MM.1S (cell line): ENCODE measurements around the gene ALDH3B2.
"Not testable (repeated sequence)": the region's sequence is repeated elsewhere in the genome, so short reads cannot be mapped to it uniquely, and the experiment has no call there.

ENCODE experiments used
- DNase-seq: peaks from one replicate; pipeline ENCODE4 v3.0.0-alpha.2; 2015
- H2AFZ ChIP-seq: fragments of 300-600 bp; sonication (generic); 2 replicates; pipeline ENCODE4 v1.6.0; 2016; ENCODE audit warnings: antibody characterized with exemption, low read length
- H3F3A ChIP-seq: fragments of 300-600 bp; sonication (generic); 2 replicates; pipeline ENCODE4 v1.6.1; 2016; ENCODE audit warnings: mild to moderate bottlenecking, antibody characterized with exemption, low read length, moderate library complexity, mixed read lengths; ENCODE audit not compliant: insufficient read depth
- H3K27ac ChIP-seq: fragments of 300-600 bp; sonication (generic); 2 replicates; pipeline ENCODE4 v1.5.1; 2016; ENCODE audit warnings: mild to moderate bottlenecking, low read length
- H3K27me3 ChIP-seq: fragments of 300-600 bp; sonication (generic); replicated peaks from 2 replicates; pipeline ENCODE4 v1.6.0; 2016; ENCODE audit warnings: low read length; ENCODE audit not compliant: insufficient read depth
- H3K36me3 ChIP-seq: fragments of 300-600 bp; sonication (generic); replicated peaks from 2 replicates; pipeline ENCODE4 v1.6.1; 2016; ENCODE audit warnings: mild to moderate bottlenecking, low read length, mixed read lengths; ENCODE audit not compliant: insufficient read depth
- H3K4me1 ChIP-seq: fragments of 300-600 bp; sonication (generic); 2 replicates; pipeline ENCODE4 v1.6.1; 2016; ENCODE audit warnings: low read length, mixed read lengths
- H3K4me2 ChIP-seq: fragments of 300-600 bp; sonication (generic); 2 replicates; pipeline ENCODE4 v1.6.0; 2016; ENCODE audit warnings: low read depth, low read length
- H3K4me3 ChIP-seq: fragments of 300-600 bp; sonication (generic); 2 replicates; pipeline ENCODE4 v1.5.1; 2016; ENCODE audit warnings: low read length, mixed read lengths
- H3K79me2 ChIP-seq: fragments of 300-600 bp; sonication (generic); 2 replicates; pipeline ENCODE4 v1.6.1; 2016; ENCODE audit warnings: mixed run types, low read length, mixed read lengths
- H3K9ac ChIP-seq: fragments of 300-600 bp; sonication (generic); 2 replicates; pipeline ENCODE4 v1.6.1; 2016; ENCODE audit warnings: low read length, mixed read lengths
- H3K9me2 ChIP-seq: fragments of 300-600 bp; sonication (generic); replicated peaks from 2 replicates; pipeline ENCODE4 v1.6.1; 2016; ENCODE audit warnings: mild to moderate bottlenecking, low read length, mixed read lengths; ENCODE audit not compliant: insufficient read depth
- H3K9me3 ChIP-seq: fragments of 300-600 bp; sonication (generic); replicated peaks from 2 replicates; pipeline ENCODE4 v1.6.1; 2016; ENCODE audit warnings: mild to moderate bottlenecking, low read length, mixed read lengths; ENCODE audit not compliant: insufficient read depth
- H4K20me1 ChIP-seq: fragments of 300-600 bp; sonication (generic); 2 replicates; pipeline ENCODE4 v1.6.1; 2016; ENCODE audit warnings: mild to moderate bottlenecking, low read length, moderate library complexity, mixed read lengths; ENCODE audit not compliant: insufficient read depth
- EZH2 ChIP-seq: fragments of 300-600 bp; sonication (generic); optimal IDR thresholded peaks from 2 replicates; pipeline ENCODE3; 2017; ENCODE audit warnings: low read depth, mild to moderate bottlenecking, antibody characterized with exemption, low read length, mixed read lengths
- EZH2phosphoT487 ChIP-seq: fragments of 300-600 bp; sonication (generic); IDR thresholded peaks from 2 replicates; pipeline ENCODE4 v1.6.1; 2018; ENCODE audit warnings: antibody characterized with exemption, low read length
- TF ChIP-seq, protein P1 (sequence below): fragments of 300-600 bp; sonication (generic); IDR thresholded peaks from 2 replicates; pipeline ENCODE4 v1.5.1; 2016; ENCODE audit warnings: antibody characterized with exemption, low read length, mixed read lengths

Gene ALDH3B2

GRCh38 chr11:67638535-67639437 is 35.6 kb downstream of the ALDH3B2 start:
- Histone ChIP-seq H2AFZ (no peak overlapping the region), H3F3A (no peaks in the 10 kb centered on the region; the same call in 1 of the 2 replicates), H3K36me3 (no peaks in the 10 kb centered on the region), H3K9me3 (no peaks in the 10 kb centered on the region), H3K27ac (no peak overlapping the region), H3K4me1 (peaks cover 15% of the 10 kb centered on the region), H3K4me3 (no peak overlapping the region), H3K79me2 (no peaks in the 10 kb centered on the region), H4K20me1 (no peaks in the 10 kb centered on the region), H3K9me2 (no peaks in the 10 kb centered on the region), H3K4me2 (no peak overlapping the region), H3K27me3 (peaks cover 12% of the 10 kb centered on the region), H3K9ac (no peak overlapping the region)
- no peak for DNase-seq
- TF ChIP-seq EZH2phosphoT487 (no peak), EZH2 (no peak)
- TF ChIP-seq, protein P1, sequence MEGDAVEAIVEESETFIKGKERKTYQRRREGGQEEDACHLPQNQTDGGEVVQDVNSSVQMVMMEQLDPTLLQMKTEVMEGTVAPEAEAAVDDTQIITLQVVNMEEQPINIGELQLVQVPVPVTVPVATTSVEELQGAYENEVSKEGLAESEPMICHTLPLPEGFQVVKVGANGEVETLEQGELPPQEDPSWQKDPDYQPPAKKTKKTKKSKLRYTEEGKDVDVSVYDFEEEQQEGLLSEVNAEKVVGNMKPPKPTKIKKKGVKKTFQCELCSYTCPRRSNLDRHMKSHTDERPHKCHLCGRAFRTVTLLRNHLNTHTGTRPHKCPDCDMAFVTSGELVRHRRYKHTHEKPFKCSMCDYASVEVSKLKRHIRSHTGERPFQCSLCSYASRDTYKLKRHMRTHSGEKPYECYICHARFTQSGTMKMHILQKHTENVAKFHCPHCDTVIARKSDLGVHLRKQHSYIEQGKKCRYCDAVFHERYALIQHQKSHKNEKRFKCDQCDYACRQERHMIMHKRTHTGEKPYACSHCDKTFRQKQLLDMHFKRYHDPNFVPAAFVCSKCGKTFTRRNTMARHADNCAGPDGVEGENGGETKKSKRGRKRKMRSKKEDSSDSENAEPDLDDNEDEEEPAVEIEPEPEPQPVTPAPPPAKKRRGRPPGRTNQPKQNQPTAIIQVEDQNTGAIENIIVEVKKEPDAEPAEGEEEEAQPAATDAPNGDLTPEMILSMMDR, result no peak

GRCh38 chr11:67637441-67637840 is 37.0 kb downstream of the ALDH3B2 start:
- DNase-seq, H3K27ac ChIP-seq, H3K9me3 ChIP-seq, H3K9me2 ChIP-seq, H3K4me3 ChIP-seq, H3F3A ChIP-seq, H3K36me3 ChIP-seq, H3K9ac ChIP-seq, H3K79me2 ChIP-seq, H2AFZ ChIP-seq, H4K20me1 ChIP-seq: not testable (repeated sequence)
- H3K4me1 ChIP-seq, result peaks cover 15% of the 10 kb centered on the region
- peak overlapping the region; percentile 41; the same call in 1 of the 2 replicates for H3K4me2 ChIP-seq
- peaks cover 12% of the 10 kb centered on the region for H3K27me3 ChIP-seq

GRCh38 chr11:67636962-67637361 is 37.5 kb downstream of the ALDH3B2 start:
- Histone ChIP-seq H3K4me1 (peaks cover 15% of the 10 kb centered on the region), H3K27me3 (peaks cover 12% of the 10 kb centered on the region), H3K4me2 (peak overlapping the region; percentile 41), H3K79me2 (no peaks in the 10 kb centered on the region), H4K20me1 (no peaks in the 10 kb centered on the region), H3K36me3 (no peaks in the 10 kb centered on the region), H3F3A (no peaks in the 10 kb centered on the region; the same call in 1 of the 2 replicates), H3K4me3 (no peak overlapping the region), H3K9me2 (no peaks in the 10 kb centered on the region), H3K27ac (no peak overlapping the region; the same call in 1 of the 2 replicates), H3K9ac (no peak overlapping the region), H2AFZ (peak overlapping the region; percentile 33; the same call in 1 of the 2 replicates), H3K9me3 (no peaks in the 10 kb centered on the region)
- peak; percentile 45 for DNase-seq
- TF ChIP-seq, protein P1, result no peak
- TF ChIP-seq EZH2 (no peak), EZH2phosphoT487 (no peak)

- Histone ChIP-seq H3K79me2 (no peaks in the 10 kb centered on the region), H3K4me2 (no peak overlapping the region), H3K36me3 (no peaks in the 10 kb centered on the region), H2AFZ (no peak overlapping the region), H3K9ac (no peak overlapping the region), H3K9me2 (no peaks in the 10 kb centered on the region), H4K20me1 (no peaks in the 10 kb centered on the region), H3K4me1 (peaks cover 20% of the 10 kb centered on the region), H3K27ac (no peak overlapping the region), H3F3A (peaks cover 9% of the 10 kb centered on the region; the same call in 1 of the 2 replicates), H3K4me3 (no peak overlapping the region), H3K27me3 (peaks cover under 1% of the 10 kb centered on the region; the same call in 1 of the 2 replicates), H3K9me3 (no peaks in the 10 kb centered on the region)
- no peak for DNase-seq
- no peak for TF ChIP-seq EZH2phosphoT487
These were observed 39.2 kb downstream of the ALDH3B2 start for GRCh38 chr11:67635231-67635521.
